ENCODE measurements around the gene OTOP1. TPM values are rescaled to one million over a fixed set of nuclear protein-coding genes. Genes with fewer than 3 reads are reported as not detected.
"Not testable (repeated sequence)": the region's sequence is repeated elsewhere in the genome, so short reads cannot be mapped to it uniquely, and the experiment has no call there.

Gene OTOP1
- total RNA-seq, 4 donors from 2014 or later = not detected

- H3K36me3 ChIP-seq; H3K27me3 ChIP-seq; in situ Hi-C loops (cut with MboI; ENCODE audit: low sequenced_read_pairs in 4 of 4); intact Hi-C loops (cut with DNase I; ENCODE audit: low total_unique reads); H3K4me1 ChIP-seq; DNase-seq; ATAC-seq; H3K4me3 ChIP-seq; H3K27ac ChIP-seq; H3K9me3 ChIP-seq: not testable (repeated sequence)
Observed at GRCh38 chr4:4165701-4166392, 60.9 kb downstream of the OTOP1 start.

- in situ Hi-C loops (cut with MboI; ENCODE audit: low sequenced_read_pairs in 4 of 4) = not testable (repeated sequence)
Observed at GRCh38 chr4:4164532-4165173, 62.1 kb downstream of the OTOP1 start.

GRCh38 chr4:4162186-4162585 lies 64.5 kb downstream of the OTOP1 start:
- H3K27me3 ChIP-seq; H3K4me3 ChIP-seq; in situ Hi-C loops (cut with MboI; ENCODE audit: low sequenced_read_pairs in 4 of 4); intact Hi-C loops (cut with DNase I; ENCODE audit: low total_unique reads); DNase-seq; H3K9me3 ChIP-seq; ATAC-seq; H3K27ac ChIP-seq; H3K36me3 ChIP-seq; H3K4me1 ChIP-seq: not testable (repeated sequence)

More at GRCh38 chr4:4164532-4165173, 62.1 kb downstream of the OTOP1 start:
- H3K27ac ChIP-seq; H3K27me3 ChIP-seq; intact Hi-C loops (cut with DNase I; ENCODE audit: low total_unique reads); H3K4me1 ChIP-seq; H3K36me3 ChIP-seq; DNase-seq; H3K4me3 ChIP-seq; ATAC-seq; H3K9me3 ChIP-seq: not testable (repeated sequence)

GRCh38 chr4:4160956-4161665 lies 65.6 kb downstream of the OTOP1 start:
- H3K27me3 ChIP-seq; DNase-seq; intact Hi-C loops (cut with DNase I; ENCODE audit: low total_unique reads); H3K4me1 ChIP-seq; H3K9me3 ChIP-seq; ATAC-seq; H3K27ac ChIP-seq; H3K4me3 ChIP-seq; in situ Hi-C loops (cut with MboI; ENCODE audit: low sequenced_read_pairs in 4 of 4); H3K36me3 ChIP-seq: not testable (repeated sequence)

GRCh38 chr4:4145622-4146021 lies 81.1 kb downstream of the OTOP1 start:
- H3K4me1 ChIP-seq; intact Hi-C loops (cut with DNase I; ENCODE audit: low total_unique reads); H3K4me3 ChIP-seq; H3K27me3 ChIP-seq; H3K27ac ChIP-seq; H3K9me3 ChIP-seq; in situ Hi-C loops (cut with MboI; ENCODE audit: low sequenced_read_pairs in 4 of 4); H3K36me3 ChIP-seq; ATAC-seq; DNase-seq: not testable (repeated sequence)

GRCh38 chr4:4143376-4143775 lies 83.4 kb downstream of the OTOP1 start:
- ATAC-seq; H3K4me3 ChIP-seq; DNase-seq; H3K9me3 ChIP-seq; H3K27ac ChIP-seq; in situ Hi-C loops (cut with MboI; ENCODE audit: low sequenced_read_pairs in 4 of 4); H3K27me3 ChIP-seq; H3K36me3 ChIP-seq; H3K4me1 ChIP-seq; intact Hi-C loops (cut with DNase I; ENCODE audit: low total_unique reads): not testable (repeated sequence)

GRCh38 chr4:4142679-4143078 lies 84.0 kb downstream of the OTOP1 start:
- H3K27me3 ChIP-seq; intact Hi-C loops (cut with DNase I; ENCODE audit: low total_unique reads); H3K27ac ChIP-seq; H3K36me3 ChIP-seq; H3K9me3 ChIP-seq; H3K4me3 ChIP-seq; in situ Hi-C loops (cut with MboI; ENCODE audit: low sequenced_read_pairs in 4 of 4); H3K4me1 ChIP-seq; ATAC-seq; DNase-seq: not testable (repeated sequence)

GRCh38 chr4:4141186-4141585 lies 85.5 kb downstream of the OTOP1 start:
- H3K36me3 ChIP-seq; H3K4me1 ChIP-seq; in situ Hi-C loops (cut with MboI; ENCODE audit: low sequenced_read_pairs in 4 of 4); DNase-seq; H3K27ac ChIP-seq; intact Hi-C loops (cut with DNase I; ENCODE audit: low total_unique reads); H3K9me3 ChIP-seq; ATAC-seq; H3K4me3 ChIP-seq; H3K27me3 ChIP-seq: not testable (repeated sequence)

Other genes with a start within 250 kb of the OTOP1 start
- gene TMEM128, start 21.3 kb upstream of the OTOP1 start, total RNA-seq = 1 to 10 TPM; 3.7 to 8.6 (median 4.6) TPM
- gene LYAR, start 63.2 kb upstream of the OTOP1 start, total RNA-seq = 10 to 100 TPM in 3 of 4 donors, 1 to 10 TPM in 1; 9.9 to 26.6 (median 23.1) TPM
- gene ZBTB49, start 63.3 kb upstream of the OTOP1 start, total RNA-seq = 1 to 10 TPM; 1.7 to 2.8 (median 2.5) TPM
- gene NSG1, start 160.2 kb upstream of the OTOP1 start, total RNA-seq = under 1 TPM in 1 of 4 donors, not detected in 3; 0.13 TPM